OCI-LY7 (cell line): ENCODE results near the gene RAMP3. TPM values are rescaled to one million over a fixed set of nuclear protein-coding genes. Genes with fewer than 3 reads are reported as not detected.

Source experiments
- BruUV-seq: library from RNA; stranded (reverse); fragments of 400-500 nt; replicated peaks from 2 replicates; lab custom pipeline; 2021; lab: Mats Ljungman, UMichigan
- CTCF ChIA-PET: fragments of 300-600 bp; sonication (Branson Sonifier 250); formaldehyde crosslinking; loops from one replicate; lab custom pipeline; 2022; ENCODE audit warnings: antibody characterized with exemption; ENCODE audit not compliant: unreplicated experiment; lab: Charles Lee
- POLR2A ChIA-PET: fragments of 300-600 bp; sonication (Branson Sonifier 250); formaldehyde crosslinking; loops from one replicate; lab custom pipeline; 2022; ENCODE audit warnings: antibody characterized with exemption; lab: Charles Lee
- DNase-seq: peaks from one replicate; pipeline ENCODE4 v3.0.0-alpha.2; 2015; ENCODE audit warnings: low spot score
- H2AFZ ChIP-seq: fragments of 200-600 bp; sonication (generic), shearing (Covaris generic); 2 replicates; pipeline ENCODE4 v1.6.1; 2014; ENCODE audit warnings: mild to moderate bottlenecking, antibody characterized with exemption, low read length, moderate library complexity
- H3K27ac ChIP-seq: fragments of 200-600 bp; sonication (generic); 2 replicates; pipeline ENCODE4 v1.5.1; 2014; ENCODE audit warnings: mixed run types, low read depth, mild to moderate bottlenecking, moderate library complexity, low read length, inconsistent platforms; ENCODE audit not compliant: poor library complexity, severe bottlenecking
- H3K36me3 ChIP-seq: fragments of 200-600 bp; sonication (generic); 2 replicates; pipeline ENCODE4 v1.6.1; 2014; ENCODE audit warnings: mild to moderate bottlenecking, antibody characterized with exemption, low read length, moderate library complexity, mixed read lengths; ENCODE audit not compliant: insufficient read depth
- H3K4me1 ChIP-seq: fragments of 200-600 bp; sonication (generic); 2 replicates; pipeline ENCODE4 v1.5.1; 2014; ENCODE audit warnings: mild to moderate bottlenecking, low read length; ENCODE audit not compliant: insufficient read depth, poor library complexity, severe bottlenecking
- H3K4me2 ChIP-seq: fragments of 200-600 bp; sonication (generic); 2 replicates; pipeline ENCODE4 v1.6.1; 2014; ENCODE audit warnings: mild to moderate bottlenecking, low read length
- H3K4me3 ChIP-seq: fragments of 200-600 bp; sonication (generic); 2 replicates; pipeline ENCODE4 v1.5.1; 2014; ENCODE audit warnings: mild to moderate bottlenecking, low read depth, low read length; ENCODE audit not compliant: poor library complexity, severe bottlenecking
- H3K79me2 ChIP-seq: fragments of 200-600 bp; sonication (generic); 2 replicates; pipeline ENCODE4 v1.6.1; 2016; ENCODE audit warnings: low read depth, mild to moderate bottlenecking, low read length, moderate library complexity, mixed read lengths; ENCODE audit not compliant: insufficient read depth
- H3K9me2 ChIP-seq: fragments of 200-600 bp; sonication (generic); 2 replicates; pipeline ENCODE4 v1.6.1; 2016; ENCODE audit warnings: mild to moderate bottlenecking, low read length, mixed read lengths; ENCODE audit not compliant: insufficient read depth
- H3K9me3 ChIP-seq: fragments of 200-600 bp; sonication (generic); 2 replicates; pipeline ENCODE4 v1.6.1; 2014; ENCODE audit warnings: mild to moderate bottlenecking, mixed run types, low read length, mixed read lengths
- H4K20me1 ChIP-seq: fragments of 200-600 bp; sonication (generic); 2 replicates; pipeline ENCODE4 v1.6.1; 2014; ENCODE audit warnings: mild to moderate bottlenecking, antibody characterized with exemption, low read length, moderate library complexity, mixed read lengths; ENCODE audit not compliant: insufficient read depth
- CTCF ChIP-seq: fragments of 200-600 bp; sonication (generic); conservative IDR thresholded peaks from 2 replicates; pipeline ENCODE4 v1.5.1; 2014; ENCODE audit warnings: mild to moderate bottlenecking, antibody characterized with exemption, low read length, moderate library complexity, mixed read lengths
- EZH2phosphoT487 ChIP-seq: fragments of 200-600 bp; sonication (generic); IDR thresholded peaks from 2 replicates; pipeline ENCODE4 v1.6.1; 2018; ENCODE audit warnings: low read depth, borderline replicate concordance, mild to moderate bottlenecking, mixed run types, antibody characterized with exemption, low read length, moderate library complexity, mixed read lengths
- intact Hi-C: fragments of 100-400 bp; cut with micrococcal nuclease; formaldehyde crosslinking; loops from one replicate; pipeline ENCODE4 v1.10.0; 2022; ENCODE audit not compliant: unreplicated experiment
- total RNA-seq, 2 experiments: library from RNA; depleted of rRNA in 1 of 2; stranded (reverse); fragments of >200 nt in 1 of 2; shearing (Covaris generic) in 1 of 2; gene quantifications; 2 replicates each; pipeline ENCODE4 v1.2.3, GENCODE V29; 2014 to 2022

Gene RAMP3
- total RNA-seq, 2 experiments from 2014 or later: not detected

GRCh38 chr7:45131891-45132290 lies 25.7 kb upstream of the RAMP3 start:
- Histone ChIP-seq H3K4me2 (no peak overlapping the region), H4K20me1 (no peaks in the 10 kb centered on the region), H3K4me1 (peaks cover 4% of the 10 kb centered on the region), H3K27ac (no peak overlapping the region), H3K9me2 (no peaks in the 10 kb centered on the region), H3K79me2 (no peaks in the 10 kb centered on the region), H3K4me3 (no peak overlapping the region), H2AFZ (no peak overlapping the region), H3K36me3 (no peaks in the 10 kb centered on the region), H3K9me3 (no peaks in the 10 kb centered on the region)
- no peak for TF ChIP-seq EZH2phosphoT487
- TF ChIP-seq CTCF: no peak
- no peak for DNase-seq
- no TSS peak for BruUV-seq
- POLR2A ChIA-PET: no interaction called here
- CTCF ChIA-PET: no interaction called here
- intact Hi-C loops: loop anchor here (10.0 kb wide), 1 partner anchor 277 kb away; no protein-coding TSS in a partner anchor

GRCh38 chr7:45132708-45133320 lies 24.8 kb upstream of the RAMP3 start:
- H3K36me3 ChIP-seq: no peaks in the 10 kb centered on the region

More at GRCh38 chr7:45132708-45133320, 24.8 kb upstream of the RAMP3 start:
- no peak overlapping the region for H3K4me2 ChIP-seq
- H3K9me3 ChIP-seq: no peaks in the 10 kb centered on the region
- H4K20me1 ChIP-seq: no peaks in the 10 kb centered on the region
- no peak overlapping the region for H3K4me3 ChIP-seq
- H3K27ac ChIP-seq: no peak overlapping the region
- peaks cover 4% of the 10 kb centered on the region for H3K4me1 ChIP-seq
- no peak for DNase-seq
- TF ChIP-seq CTCF (no peak), EZH2phosphoT487 (no peak)
- POLR2A ChIA-PET: interaction anchor here (0.6 kb wide), 1 partner anchor 23 kb away, joined by 3 read pairs; no protein-coding TSS in a partner anchor
- intact Hi-C loops: loop anchor here (10.0 kb wide), 1 partner anchor 278 kb away; no protein-coding TSS in a partner anchor
- BruUV-seq: no TSS peak
- no peaks in the 10 kb centered on the region for H3K79me2 ChIP-seq
- CTCF ChIA-PET: interaction anchor here (0.6 kb wide), 1 partner anchor 143 kb away, joined by 3 read pairs; no protein-coding TSS in a partner anchor
- no peaks in the 10 kb centered on the region for H3K9me2 ChIP-seq
- no peak overlapping the region for H2AFZ ChIP-seq
